HepG2 (cell line): ENCODE results near the gene TLR5. TPM values are rescaled to one million over a fixed set of nuclear protein-coding genes. Genes with fewer than 3 reads are reported as not detected.

Source experiments
- ARNTL ChIP-seq: sonication (generic); formaldehyde crosslinking; IDR thresholded peaks from 2 replicates; pipeline ENCODE4 v1.4.0; 2020; ENCODE audit warnings: mild to moderate bottlenecking, missing genetic modification reagents
- CBX1 ChIP-seq: IDR thresholded peaks from one replicate; pipeline ENCODE4 v1.6.1; 2016; ENCODE audit warnings: antibody characterized with exemption, low read depth
- CC2D1A ChIP-seq: sonication (generic); formaldehyde crosslinking; IDR thresholded peaks from 2 replicates; pipeline ENCODE4 v1.8.1; 2023; ENCODE audit warnings: mild to moderate bottlenecking, missing genetic modification reagents
- DPF2 ChIP-seq: sonication (generic); formaldehyde crosslinking; IDR thresholded peaks from 2 replicates; pipeline ENCODE4 v1.4.0; 2020; ENCODE audit warnings: mild to moderate bottlenecking, low read depth, missing genetic modification reagents, borderline replicate concordance
- HCFC1 ChIP-seq: fragments of 150-350 bp; IDR thresholded peaks from 2 replicates; pipeline ENCODE4 v1.6.1; 2014; ENCODE audit warnings: low read depth, low read length
- KDM5B ChIP-seq: sonication (generic); formaldehyde crosslinking; IDR thresholded peaks from 2 replicates; pipeline ENCODE4 v1.4.0; 2020; ENCODE audit warnings: missing genetic modification reagents, mild to moderate bottlenecking, borderline replicate concordance
- MAFF ChIP-seq: IDR thresholded peaks from 2 replicates; pipeline ENCODE4 v1.6.1; 2011; ENCODE audit warnings: low read depth, low read length, improper control_type of control experiment
- MAX ChIP-seq: IDR thresholded peaks from 2 replicates; pipeline ENCODE4 v1.6.1; 2012; ENCODE audit warnings: inconsistent platforms
- MBD4 ChIP-seq: IDR thresholded peaks from 2 replicates; pipeline ENCODE4 v1.6.1; 2012; ENCODE audit warnings: low read length, inconsistent platforms, borderline replicate concordance
- MTF2 ChIP-seq: sonication (generic); formaldehyde crosslinking; IDR thresholded peaks from 2 replicates; pipeline ENCODE4 v1.5.0; 2020; ENCODE audit warnings: missing genetic modification reagents, borderline replicate concordance
- PAXIP1 ChIP-seq: sonication (generic); formaldehyde crosslinking; conservative IDR thresholded peaks from 2 replicates; pipeline ENCODE4 v1.4.0; 2020; ENCODE audit warnings: mild to moderate bottlenecking, missing genetic modification reagents, moderate library complexity
- PRDM15 ChIP-seq: sonication (generic); formaldehyde crosslinking; IDR thresholded peaks from 2 replicates; pipeline ENCODE4 v1.4.0; 2020; ENCODE audit warnings: missing genetic modification reagents
- RAD21 ChIP-seq: fragments of 450-650 bp; formaldehyde crosslinking; IDR thresholded peaks from 2 replicates; pipeline ENCODE4 v1.5.0; 2020; ENCODE audit warnings: mild to moderate bottlenecking
- RFX1 ChIP-seq: fragments of 450-650 bp; IDR thresholded peaks from 2 replicates; pipeline ENCODE4 v1.6.1; 2017
- SALL1 ChIP-seq: sonication (generic); formaldehyde crosslinking; IDR thresholded peaks from 2 replicates; pipeline ENCODE4 v1.8.0; 2022; ENCODE audit warnings: mild to moderate bottlenecking, missing genetic modification reagents
- TCF12 ChIP-seq, 2 experiments: fragments of 450-650 bp in 1 of 2; sonication (generic) in 1 of 2; formaldehyde crosslinking in 1 of 2; IDR thresholded peaks; 2 replicates each; pipeline versions ENCODE4 v1.6.1 to v1.8.0; 2017 to 2022; ENCODE audit warnings: antibody characterized with exemption in 1 of 2, mild to moderate bottlenecking in 1 of 2, missing genetic modification reagents in 1 of 2, moderate library complexity in 1 of 2
- ZNF24 ChIP-seq: fragments of 450-650 bp; IDR thresholded peaks from 2 replicates; pipeline ENCODE4 v1.6.1; 2017; ENCODE audit warnings: antibody characterized with exemption, mild to moderate bottlenecking
- ZNF331 ChIP-seq: sonication (generic); formaldehyde crosslinking; IDR thresholded peaks from 2 replicates; pipeline ENCODE4 v1.4.0; 2020; ENCODE audit warnings: missing genetic modification reagents
- ZNF460 ChIP-seq: sonication (generic); formaldehyde crosslinking; IDR thresholded peaks from 2 replicates; pipeline ENCODE4 v1.5.1; 2020; ENCODE audit warnings: missing genetic modification reagents, mild to moderate bottlenecking, borderline replicate concordance
- ZNF510 ChIP-seq: sonication (generic); formaldehyde crosslinking; IDR thresholded peaks from 2 replicates; pipeline ENCODE4 v1.4.0; 2020; ENCODE audit warnings: low read depth, mild to moderate bottlenecking, missing genetic modification reagents
- ZNF816 ChIP-seq: sonication (generic); formaldehyde crosslinking; IDR thresholded peaks from 2 replicates; pipeline ENCODE4 v1.8.0; 2022; ENCODE audit warnings: missing genetic modification reagents, mild to moderate bottlenecking, borderline replicate concordance
- polyA plus RNA-seq, 8 experiments: library from polyadenylated mRNA; depleted of rRNA in 3 of 8; stranded (reverse) in 7 of 8; unstranded in 1 of 8; fragments of >200 nt; fragmentation: Illumina TruSeq in 4 of 8; extraction: Trizol in 4 of 8; gene quantifications; 2 replicates each; pipeline versions ENCODE4 v1.2.1 to v1.2.3, GENCODE V29; 2011 to 2016; ENCODE audit warnings: low read depth in 4 of 8, missing spikeins in 1 of 8, mixed read lengths in 1 of 8; ENCODE audit not compliant: insufficient read depth in 1 of 8
- total RNA-seq, 5 experiments: library from RNA; depleted of rRNA; stranded (reverse); fragments of >200 nt; fragmentation: Illumina TruSeq; extraction: Trizol; gene quantifications; 2 replicates each; pipeline ENCODE4 v1.2.3, GENCODE V29; 2016; ENCODE audit warnings: low read depth in 1 of 5

TLR5 gene
- total and polyA plus RNA-seq, 2 of the 13 experiments (the other 11 are each of a cell fraction or from before 2014, with no cell fraction given): not detected

DNA sequence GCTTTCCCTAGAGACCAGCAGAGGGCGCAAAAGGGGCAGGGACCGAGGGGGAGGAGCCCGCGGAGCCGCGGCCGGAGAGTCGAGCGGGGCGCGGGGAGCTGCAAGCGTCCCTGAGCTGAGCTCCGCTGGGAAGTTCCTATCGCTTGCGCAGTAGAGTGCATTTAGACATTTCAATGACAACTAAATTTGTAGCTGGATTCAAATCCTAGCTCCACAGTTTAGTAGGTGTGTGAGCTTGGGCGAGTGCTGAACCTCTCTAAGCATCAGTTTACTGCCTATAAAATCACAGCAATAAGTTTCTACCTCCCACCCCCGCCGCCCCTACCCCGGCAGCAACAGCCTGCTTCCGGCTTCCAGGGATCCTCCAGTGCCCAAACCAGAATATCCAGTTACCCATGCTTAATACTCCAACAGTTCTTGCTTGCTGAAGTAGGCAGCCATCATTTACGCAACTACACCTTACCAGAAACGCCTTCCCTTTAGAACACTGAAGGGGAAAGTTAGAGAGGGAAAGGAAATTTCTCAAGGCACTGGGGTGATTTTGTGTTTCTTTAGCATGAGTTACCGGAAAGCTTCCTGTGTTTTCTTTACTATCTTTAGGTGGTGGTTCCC, 9.1 kb downstream of the TLR5 start (continued):
- TF ChIP-seq DPF2 (CRISPR knock-in tag) (no peak), MAX (no peak), ARNTL (no peak), CC2D1A (CRISPR knock-in tag) (no peak), PAXIP1 (no peak), KDM5B (CRISPR knock-in tag) (no peak), ZNF816 (CRISPR knock-in tag) (no peak), MAFF (no peak), ZNF331 (CRISPR knock-in tag) (0 out of 2 replicates have a peak, but pooled peaks have one; percentile 27), RFX1 (no peak), RAD21 (CRISPR knock-in tag) (peak; percentile 55; the same call in 1 of the 2 replicates), ZNF510 (no peak), CBX1 (no peak), ZNF24 (no peak), TCF12 (IDR thresholded peaks at IDR 0.05) (no peak), TCF12 (CRISPR knock-in tag; IDR thresholded peaks at IDR 0.05) (no peak), PRDM15 (CRISPR knock-in tag) (no peak), SALL1 (CRISPR knock-in tag) (peak; percentile 34; the same call in 1 of the 2 replicates), ZNF460 (CRISPR knock-in tag) (no peak), MTF2 (no peak), MBD4 (no peak), HCFC1 (no peak)
